ENCODE data around the gene B4GALT5. TPM values are rescaled to one million over a fixed set of nuclear protein-coding genes. Genes with fewer than 3 reads are reported as not detected.

Gene B4GALT5
- total RNA-seq, 2 donors from 2014 or later, result 34.5 to 56.2 TPM

- no peak overlapping the region for H3K4me3 ChIP-seq
- no peaks in the 10 kb centered on the region for H3K27me3 ChIP-seq
- no peak for TF ChIP-seq CTCF (IDR thresholded peaks at IDR 0.05)
- no peak overlapping the region for H3K9ac ChIP-seq (ENCODE audit: low read depth in 2 of 2, low read length in 2 of 2)
- intact Hi-C loops (cut with DNase I), result no loop called here
- no peak for DNase-seq
- H3K36me3 ChIP-seq, result peaks cover 6% of the 10 kb centered on the region
- H3K9me3 ChIP-seq, result no peaks in the 10 kb centered on the region
- peaks cover 7% of the 10 kb centered on the region for H3K4me1 ChIP-seq
- H3K27ac ChIP-seq, result no peak overlapping the region
Observed at GRCh38 chr20:49656304-49656703, 57.4 kb downstream of the B4GALT5 start.

- peaks cover 13% of the 10 kb centered on the region for H3K36me3 ChIP-seq
- H3K4me3 ChIP-seq, result no peak overlapping the region
- H3K27me3 ChIP-seq, result no peaks in the 10 kb centered on the region
- intact Hi-C loops (cut with DNase I), result no loop called here
- no peak for TF ChIP-seq CTCF (IDR thresholded peaks at IDR 0.05)
- H3K4me1 ChIP-seq, result peaks cover 7% of the 10 kb centered on the region
- DNase-seq, result no peak
- H3K9me3 ChIP-seq, result no peaks in the 10 kb centered on the region
- no peak overlapping the region for H3K9ac ChIP-seq (ENCODE audit: low read depth in 2 of 2, low read length in 2 of 2)
- H3K27ac ChIP-seq, result no peak overlapping the region
Observed at GRCh38 chr20:49653925-49654434, 59.7 kb downstream of the B4GALT5 start.

GRCh38 chr20:49649672-49650071 lies 64.0 kb downstream of the B4GALT5 start:
- Histone ChIP-seq H3K36me3 (peaks cover 20% of the 10 kb centered on the region), H3K4me1 (no peaks in the 10 kb centered on the region), H3K27me3 (no peaks in the 10 kb centered on the region), H3K4me3 (no peak overlapping the region), H3K9me3 (no peaks in the 10 kb centered on the region), H3K9ac (ENCODE audit: low read depth in 2 of 2, low read length in 2 of 2) (no peak overlapping the region), H3K27ac (no peak overlapping the region)
- DNase-seq, result no peak
- TF ChIP-seq CTCF (IDR thresholded peaks at IDR 0.05), result no peak
- intact Hi-C loops (cut with DNase I), result no loop called here

- intact Hi-C loops (cut with DNase I), result no loop called here
- H3K9ac ChIP-seq (ENCODE audit: low read depth in 2 of 2, low read length in 2 of 2), result no peak overlapping the region
- no peaks in the 10 kb centered on the region for H3K4me1 ChIP-seq
- no peak overlapping the region for H3K27ac ChIP-seq
- TF ChIP-seq CTCF (IDR thresholded peaks at IDR 0.05), result no peak
- H3K9me3 ChIP-seq, result no peaks in the 10 kb centered on the region
- no peak overlapping the region for H3K4me3 ChIP-seq
- no peaks in the 10 kb centered on the region for H3K27me3 ChIP-seq
- no peak for DNase-seq
- H3K36me3 ChIP-seq, result peaks cover 18% of the 10 kb centered on the region
Observed at GRCh38 chr20:49647550-49647949, 66.1 kb downstream of the B4GALT5 start.

- H3K4me3 ChIP-seq, result no peak overlapping the region
- H3K4me1 ChIP-seq, result peaks cover 6% of the 10 kb centered on the region
- intact Hi-C loops (cut with DNase I), result no loop called here
- H3K36me3 ChIP-seq, result peaks cover 15% of the 10 kb centered on the region
- H3K27me3 ChIP-seq, result no peaks in the 10 kb centered on the region
- no peak for DNase-seq
- no peaks in the 10 kb centered on the region for H3K9me3 ChIP-seq
- no peak overlapping the region for H3K9ac ChIP-seq (ENCODE audit: low read depth in 2 of 2, low read length in 2 of 2)
- TF ChIP-seq CTCF (IDR thresholded peaks at IDR 0.05), result no peak
- no peak overlapping the region for H3K27ac ChIP-seq
Observed at GRCh38 chr20:49646528-49646927, 67.2 kb downstream of the B4GALT5 start.
